Stimulated activated naive CD8-positive, alpha-beta T cell treated with anti-CD3 and anti-CD28 coated beads, Interleukin-15, amount 100 ng/mL, for 72 hours (primary cell): Measurements from ENCODE around the gene PTPRN2.

ENCODE experiments used
- ATAC-seq: fragments of 150-1000 bp; cut with Tn5 transposase; 2 replicates; pipeline ENCODE4 v1.10.0; 2021; ENCODE audit warnings: mild to moderate bottlenecking, moderate library complexity
- DNase-seq, 2 donors: peaks; one replicate each; pipeline ENCODE4 v3.0.0; 2021 to 2022
- H3K27ac Mint-ChIP-seq, 2 donors: one replicate each; pipeline ENCODE4 v1.8.0; 2022; ENCODE audit warnings: mild to moderate bottlenecking in 2 of 2, mixed read lengths in 2 of 2, moderate library complexity in 2 of 2
- H3K27me3 Mint-ChIP-seq: one replicate; pipeline ENCODE4 v1.8.0; 2022; ENCODE audit warnings: mixed read lengths
- H3K4me1 Mint-ChIP-seq: one replicate; pipeline ENCODE4 v1.8.0; 2022; ENCODE audit warnings: mild to moderate bottlenecking, mixed read lengths
- H3K4me3 Mint-ChIP-seq, 2 donors: one replicate each; pipeline ENCODE4 v1.8.0; 2022; ENCODE audit warnings: mild to moderate bottlenecking in 2 of 2, mixed read lengths in 2 of 2, moderate library complexity in 1 of 2
- H3K9me3 Mint-ChIP-seq, 2 donors: one replicate each; pipeline ENCODE4 v1.8.0; 2022; ENCODE audit warnings: mixed read lengths in 2 of 2

PTPRN2 gene

GRCh38 chr7:157932498-157933218 lies 655.0 kb downstream of the PTPRN2 start:
- Mint-ChIP-seq H3K4me1 (peaks cover 38% of the 10 kb centered on the region), H3K27ac (peak overlapping the region; percentile 92 to 99), H3K4me3 (peak overlapping the region in 1 of 2 donors; percentile 25), H3K27me3 (no peaks in the 10 kb centered on the region), H3K9me3 (peaks cover 24 to 26% of the 10 kb centered on the region in 2 donors)
- peak; percentile 80 for ATAC-seq
- peak; percentile 17 to 38 for DNase-seq

DNA sequence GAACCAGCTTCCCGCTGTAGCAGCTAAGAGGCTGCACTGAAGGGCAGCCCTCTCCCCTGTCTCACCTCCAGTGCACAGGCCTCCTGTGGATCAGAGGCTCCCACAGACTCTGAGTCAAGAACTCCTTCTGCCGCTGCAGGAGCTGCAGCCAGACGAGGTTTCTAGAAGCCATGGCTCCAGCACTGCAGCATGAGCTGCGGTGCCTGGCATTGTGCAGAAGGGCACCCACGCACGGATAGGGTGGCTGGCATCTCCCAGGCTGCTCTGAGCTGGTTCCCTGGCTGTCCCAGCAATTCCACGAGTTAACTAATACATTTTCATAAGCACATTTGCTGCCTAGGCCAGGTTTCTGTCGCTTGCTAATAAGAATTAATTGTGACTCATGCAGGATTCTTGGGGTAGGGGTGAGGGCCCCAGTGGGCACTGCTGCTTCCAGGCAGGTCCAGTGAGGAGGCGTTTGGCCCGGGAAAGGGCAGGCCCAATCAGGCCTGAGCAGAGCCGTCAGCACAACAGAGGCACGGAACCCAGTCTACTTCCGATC lies 656.6 kb downstream of the PTPRN2 start:
- Mint-ChIP-seq H3K4me3 (no peak overlapping the region), H3K4me1 (peaks cover 53% of the 10 kb centered on the region), H3K9me3 (peaks cover 29 to 30% of the 10 kb centered on the region in 2 donors), H3K27ac (no peak overlapping the region), H3K27me3 (no peaks in the 10 kb centered on the region)
- DNase-seq: no peak
- no peak for ATAC-seq

DNA sequence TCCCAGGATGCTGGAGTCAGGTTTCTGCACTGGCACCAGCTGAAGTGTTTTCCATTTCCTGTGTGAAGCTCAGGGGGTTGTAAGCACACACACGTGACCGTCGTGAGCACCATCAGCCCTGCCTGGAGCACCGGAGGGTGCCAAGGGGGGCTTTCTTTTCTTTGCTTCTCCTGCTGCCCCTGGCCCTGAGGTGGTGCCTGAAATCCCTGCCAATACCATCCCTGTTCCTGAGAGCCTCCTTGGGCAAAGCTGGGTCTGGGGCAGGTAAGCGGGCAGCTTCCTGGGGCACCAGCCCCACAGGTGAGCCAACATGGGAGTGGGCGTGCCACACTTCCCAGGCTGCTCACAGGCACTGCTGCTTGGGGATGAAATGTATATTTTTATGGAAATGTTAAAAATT lies 657.2 kb downstream of the PTPRN2 start:
- ATAC-seq: no peak
- H3K4me3 Mint-ChIP-seq: no peak overlapping the region
- peaks cover 58% of the 10 kb centered on the region for H3K4me1 Mint-ChIP-seq
- peaks cover 30% of the 10 kb centered on the region in 2 donors for H3K9me3 Mint-ChIP-seq
- DNase-seq: no peak
- no peaks in the 10 kb centered on the region for H3K27me3 Mint-ChIP-seq
- H3K27ac Mint-ChIP-seq: no peak overlapping the region

GRCh38 chr7:157929671-157930070 lies 658.0 kb downstream of the PTPRN2 start:
- Mint-ChIP-seq H3K9me3 (peaks cover 26 to 27% of the 10 kb centered on the region in 2 donors), H3K27ac (no peak overlapping the region), H3K4me1 (peaks cover 59% of the 10 kb centered on the region), H3K27me3 (no peaks in the 10 kb centered on the region), H3K4me3 (no peak overlapping the region)
- DNase-seq (no peak), ATAC-seq (no peak)

GRCh38 chr7:157928808-157929425 lies 658.7 kb downstream of the PTPRN2 start:
- Mint-ChIP-seq H3K27ac (no peak overlapping the region), H3K4me3 (no peak overlapping the region), H3K9me3 (peaks cover 25 to 26% of the 10 kb centered on the region in 2 donors), H3K27me3 (no peaks in the 10 kb centered on the region), H3K4me1 (peaks cover 59% of the 10 kb centered on the region)
- DNase-seq (no peak), ATAC-seq (no peak)

DNA sequence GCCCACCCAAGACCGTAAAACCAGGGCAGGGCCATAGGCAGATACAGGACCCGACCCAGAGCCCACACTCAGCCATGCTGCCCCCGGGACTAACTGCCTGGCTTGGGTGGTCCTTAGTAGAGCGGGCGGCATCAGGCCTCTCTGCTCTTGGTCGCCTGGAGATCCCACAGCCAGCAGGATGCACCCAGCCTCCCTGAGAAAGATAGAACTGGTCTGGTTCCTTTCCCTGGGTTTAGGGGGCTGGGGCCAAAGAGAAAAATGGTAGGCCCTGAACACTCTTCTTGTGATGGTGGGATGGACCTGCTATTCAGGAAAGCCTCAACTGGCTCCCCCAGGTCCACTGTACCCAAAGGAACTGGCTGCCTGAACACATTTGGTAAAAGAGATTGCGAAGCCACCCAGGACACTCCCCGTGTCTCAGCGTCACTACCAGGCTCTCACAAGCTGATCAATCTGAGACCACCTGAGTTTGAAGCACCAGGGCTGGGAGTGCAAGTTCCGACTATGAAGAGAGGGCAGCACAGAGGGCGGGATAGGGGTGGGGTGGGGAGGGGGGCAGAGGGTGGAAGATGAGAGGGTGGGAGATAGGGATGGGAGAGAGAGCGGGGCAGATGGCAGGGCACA lies 659.3 kb downstream of the PTPRN2 start:
- H3K27ac Mint-ChIP-seq: no peak overlapping the region
- no peak for DNase-seq
- no peak overlapping the region for H3K4me3 Mint-ChIP-seq
- peaks cover 59% of the 10 kb centered on the region for H3K4me1 Mint-ChIP-seq
- H3K27me3 Mint-ChIP-seq: no peaks in the 10 kb centered on the region
- peaks cover 20 to 23% of the 10 kb centered on the region in 2 donors for H3K9me3 Mint-ChIP-seq
- ATAC-seq: no peak

GRCh38 chr7:157927313-157927925 lies 660.2 kb downstream of the PTPRN2 start:
- Mint-ChIP-seq H3K9me3 (peaks cover 13 to 15% of the 10 kb centered on the region in 2 donors), H3K27ac (peak overlapping the region in 1 of 2 donors; percentile 34), H3K4me3 (peak overlapping the region in 1 of 2 donors; percentile 15), H3K27me3 (no peaks in the 10 kb centered on the region), H3K4me1 (peaks cover 53% of the 10 kb centered on the region)
- ATAC-seq (no peak), DNase-seq (no peak)

- DNase-seq: peak; percentile 10 to 16
- peaks cover 8 to 9% of the 10 kb centered on the region in 2 donors for H3K9me3 Mint-ChIP-seq
- H3K27ac Mint-ChIP-seq: peak overlapping the region; percentile 22 to 61
- ATAC-seq: peak; percentile 20
- H3K27me3 Mint-ChIP-seq: no peaks in the 10 kb centered on the region
- H3K4me1 Mint-ChIP-seq: peaks cover 47% of the 10 kb centered on the region
- H3K4me3 Mint-ChIP-seq: peak overlapping the region in 1 of 2 donors; percentile 60
Measured at GRCh38 chr7:157926521-157927150, 661.0 kb downstream of the PTPRN2 start.

GRCh38 chr7:157926107-157926506 lies 661.5 kb downstream of the PTPRN2 start:
- H3K4me1 Mint-ChIP-seq: peaks cover 47% of the 10 kb centered on the region
- H3K9me3 Mint-ChIP-seq: peaks cover 9 to 10% of the 10 kb centered on the region in 2 donors
- peak overlapping the region in 1 of 2 donors; percentile 24 for H3K27ac Mint-ChIP-seq
- peak; percentile 92 for ATAC-seq
- no peaks in the 10 kb centered on the region for H3K27me3 Mint-ChIP-seq
- DNase-seq: peak; percentile 41 to 63
- H3K4me3 Mint-ChIP-seq: no peak overlapping the region

GRCh38 chr7:157925383-157925875 lies 662.2 kb downstream of the PTPRN2 start:
- H3K27me3 Mint-ChIP-seq: no peaks in the 10 kb centered on the region
- DNase-seq (no peak), ATAC-seq (no peak)
- H3K4me1 Mint-ChIP-seq: peaks cover 40% of the 10 kb centered on the region
- H3K4me3 Mint-ChIP-seq: no peak overlapping the region
- H3K9me3 Mint-ChIP-seq: peaks cover 9 to 10% of the 10 kb centered on the region in 2 donors
- H3K27ac Mint-ChIP-seq: no peak overlapping the region

- H3K4me1 Mint-ChIP-seq: peaks cover 29% of the 10 kb centered on the region
- no peak overlapping the region for H3K27ac Mint-ChIP-seq
- H3K9me3 Mint-ChIP-seq: peaks cover 9 to 10% of the 10 kb centered on the region in 2 donors
Measured at GRCh38 chr7:157923903-157924630, 663.6 kb downstream of the PTPRN2 start.

DNA sequence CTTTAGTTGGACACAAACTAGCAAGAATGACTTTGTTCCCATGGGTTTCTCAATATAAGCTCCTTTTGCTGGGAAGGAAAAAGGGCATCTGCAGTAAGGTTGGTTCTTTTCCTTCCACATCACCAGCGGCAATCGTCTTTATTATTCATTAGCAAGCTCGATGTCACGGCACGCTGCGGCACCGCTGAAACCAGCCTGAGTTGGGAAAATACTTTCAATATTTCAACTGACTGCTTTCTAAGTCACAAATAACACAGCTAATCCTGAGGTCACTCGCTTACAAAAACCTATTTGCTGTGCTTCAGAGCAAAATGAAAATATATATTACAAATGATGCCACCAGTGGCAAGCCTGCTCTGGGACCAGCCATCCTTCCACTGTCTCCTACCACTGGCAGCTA lies 665.0 kb downstream of the PTPRN2 start:
- DNase-seq (no peak), ATAC-seq (no peak)
- Mint-ChIP-seq H3K27me3 (no peaks in the 10 kb centered on the region), H3K9me3 (peaks cover 9 to 10% of the 10 kb centered on the region in 2 donors), H3K27ac (no peak overlapping the region), H3K4me3 (no peak overlapping the region), H3K4me1 (peaks cover 20% of the 10 kb centered on the region)

More at GRCh38 chr7:157923903-157924630, 663.6 kb downstream of the PTPRN2 start:
- DNase-seq: no peak
- no peak overlapping the region for H3K4me3 Mint-ChIP-seq
- H3K27me3 Mint-ChIP-seq: no peaks in the 10 kb centered on the region
- no peak for ATAC-seq

- Mint-ChIP-seq H3K4me1 (no peaks in the 10 kb centered on the region), H3K9me3 (peaks cover 5% of the 10 kb centered on the region in 2 donors), H3K27me3 (no peaks in the 10 kb centered on the region), H3K27ac (no peak overlapping the region), H3K4me3 (no peak overlapping the region)
- DNase-seq: no peak
- ATAC-seq: no peak
Measured at GRCh38 chr7:157918326-157919080, 669.1 kb downstream of the PTPRN2 start.
